ENCODE results near the gene LYL1.

- TF ChIP-seq, protein P1, sequence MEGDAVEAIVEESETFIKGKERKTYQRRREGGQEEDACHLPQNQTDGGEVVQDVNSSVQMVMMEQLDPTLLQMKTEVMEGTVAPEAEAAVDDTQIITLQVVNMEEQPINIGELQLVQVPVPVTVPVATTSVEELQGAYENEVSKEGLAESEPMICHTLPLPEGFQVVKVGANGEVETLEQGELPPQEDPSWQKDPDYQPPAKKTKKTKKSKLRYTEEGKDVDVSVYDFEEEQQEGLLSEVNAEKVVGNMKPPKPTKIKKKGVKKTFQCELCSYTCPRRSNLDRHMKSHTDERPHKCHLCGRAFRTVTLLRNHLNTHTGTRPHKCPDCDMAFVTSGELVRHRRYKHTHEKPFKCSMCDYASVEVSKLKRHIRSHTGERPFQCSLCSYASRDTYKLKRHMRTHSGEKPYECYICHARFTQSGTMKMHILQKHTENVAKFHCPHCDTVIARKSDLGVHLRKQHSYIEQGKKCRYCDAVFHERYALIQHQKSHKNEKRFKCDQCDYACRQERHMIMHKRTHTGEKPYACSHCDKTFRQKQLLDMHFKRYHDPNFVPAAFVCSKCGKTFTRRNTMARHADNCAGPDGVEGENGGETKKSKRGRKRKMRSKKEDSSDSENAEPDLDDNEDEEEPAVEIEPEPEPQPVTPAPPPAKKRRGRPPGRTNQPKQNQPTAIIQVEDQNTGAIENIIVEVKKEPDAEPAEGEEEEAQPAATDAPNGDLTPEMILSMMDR (IDR thresholded peaks at IDR 0.05; ENCODE audit: low read depth, low read length, missing input control) = no peak
- TF ChIP-seq TAF1 (conservative IDR thresholded peaks at IDR 0.05) = no peak
- no peak for TF ChIP-seq EGR1 (IDR thresholded peaks at IDR 0.05; ENCODE audit: low read depth in 2 of 2)
- no peak for TF ChIP-seq ATF3 (IDR thresholded peaks at IDR 0.05)
- no peak for TF ChIP-seq YY1 (IDR thresholded peaks at IDR 0.05)
- no peak for TF ChIP-seq FOXA1 (IDR thresholded peaks at IDR 0.05)
- no peak for TF ChIP-seq SP1 (IDR thresholded peaks at IDR 0.05)
- TF ChIP-seq RAD21 (IDR thresholded peaks at IDR 0.05) = no peak
Measured at GRCh38 chr19:13087295-13087694, 15.4 kb downstream of the LYL1 start.
